ENCODE measurements around the gene MAP3K20. TPM values are rescaled to one million over a fixed set of nuclear protein-coding genes. Genes with fewer than 3 reads are reported as not detected.
"Not testable (repeated sequence)": the region's sequence is repeated elsewhere in the genome, so short reads cannot be mapped to it uniquely, and the experiment has no call there.

Gene MAP3K20
- total RNA-seq, 2 experiments from 2014 or later = 11.4 to 16.1 TPM

- ATAC-seq (no peak), DNase-seq (no peak)
- H3K9me3 Mint-ChIP-seq (ENCODE audit: low read depth) = no peaks in the 10 kb centered on the region
- CTCF ChIA-PET = interaction anchor here (1.4 kb wide), 1 partner anchor 11 kb away, joined by 5 read pairs; no protein-coding TSS in a partner anchor
- no peaks in the 10 kb centered on the region for H3K4me1 Mint-ChIP-seq
- no peak overlapping the region for H3K27ac Mint-ChIP-seq
- no peaks in the 10 kb centered on the region for H3K36me3 Mint-ChIP-seq
- H3K4me3 Mint-ChIP-seq = no peak overlapping the region
- H3K27me3 Mint-ChIP-seq = no peaks in the 10 kb centered on the region
Measured at GRCh38 chr2:173199294-173199693, 123.6 kb downstream of the MAP3K20 start.

DNA sequence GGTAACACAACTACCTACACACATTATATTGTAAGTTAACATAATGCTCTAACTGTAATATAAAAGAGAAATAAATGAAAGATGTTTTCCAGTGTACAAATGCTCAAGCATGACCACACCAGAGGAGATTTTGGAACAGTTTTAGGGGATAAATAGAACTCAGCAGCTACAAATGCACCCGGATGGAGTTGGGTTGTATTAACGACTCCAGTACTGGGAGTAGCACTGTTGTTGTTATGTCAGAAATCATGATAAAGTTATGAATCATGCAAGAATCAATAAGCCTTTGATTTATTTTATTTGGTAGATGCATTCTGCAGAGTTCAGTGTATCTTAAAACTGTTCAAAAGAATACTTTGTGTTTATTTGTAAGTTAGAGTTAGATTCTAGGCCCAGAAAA is 126.9 kb downstream of the MAP3K20 start:
- CTCF ChIA-PET = no interaction called here

GRCh38 chr2:173204316-173204715 is 128.7 kb downstream of the MAP3K20 start:
- CTCF ChIA-PET = no interaction called here
- ATAC-seq (no peak), DNase-seq (no peak)
- H3K27me3 Mint-ChIP-seq = peaks cover 6% of the 10 kb centered on the region
- H3K9me3 Mint-ChIP-seq (ENCODE audit: low read depth) = no peaks in the 10 kb centered on the region
- H3K4me3 Mint-ChIP-seq = no peak overlapping the region
- H3K27ac Mint-ChIP-seq = no peak overlapping the region
- peaks cover 2% of the 10 kb centered on the region for H3K36me3 Mint-ChIP-seq
- no peaks in the 10 kb centered on the region for H3K4me1 Mint-ChIP-seq

More for the DNA sequence above, 126.9 kb downstream of the MAP3K20 start:
- DNase-seq (no peak), ATAC-seq (no peak)
- Mint-ChIP-seq H3K4me1 (no peaks in the 10 kb centered on the region), H3K27ac (no peak overlapping the region), H3K9me3 (ENCODE audit: low read depth) (no peaks in the 10 kb centered on the region), H3K27me3 (peaks cover 4% of the 10 kb centered on the region), H3K4me3 (no peak overlapping the region), H3K36me3 (peaks cover 2% of the 10 kb centered on the region)

- no peaks in the 10 kb centered on the region for H3K4me1 Mint-ChIP-seq
- H3K9me3 Mint-ChIP-seq (ENCODE audit: low read depth) = no peaks in the 10 kb centered on the region
- ATAC-seq (no peak), DNase-seq (no peak)
- H3K36me3 Mint-ChIP-seq = peaks cover 2% of the 10 kb centered on the region
- no peak overlapping the region for H3K4me3 Mint-ChIP-seq
- H3K27ac Mint-ChIP-seq = no peak overlapping the region
- CTCF ChIA-PET = no interaction called here
- peaks cover 6% of the 10 kb centered on the region for H3K27me3 Mint-ChIP-seq
Measured at GRCh38 chr2:173205375-173205774, 129.7 kb downstream of the MAP3K20 start.

DNA sequence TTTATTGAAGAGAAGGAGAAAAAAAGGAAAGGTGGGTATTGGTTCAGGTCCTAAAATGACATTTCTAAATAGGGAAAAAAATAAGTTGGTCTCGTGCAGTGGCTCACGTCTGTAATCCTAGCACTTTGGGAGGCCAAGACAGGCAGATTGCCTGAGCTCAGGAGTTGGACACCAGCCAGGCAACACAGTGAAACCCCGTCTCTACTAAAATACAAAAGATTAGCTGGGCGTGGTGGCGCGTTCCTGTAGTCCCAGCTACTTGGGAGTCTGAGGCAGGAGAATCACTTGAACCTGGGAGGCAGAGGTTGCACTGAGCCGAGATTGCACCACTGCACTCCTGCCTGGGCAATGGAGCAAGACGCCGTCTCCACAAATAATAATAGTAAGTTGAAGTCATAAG is 131.5 kb downstream of the MAP3K20 start:
- not testable (repeated sequence) for H3K27ac Mint-ChIP-seq; H3K36me3 Mint-ChIP-seq; H3K27me3 Mint-ChIP-seq; DNase-seq; H3K4me1 Mint-ChIP-seq; H3K9me3 Mint-ChIP-seq (ENCODE audit: low read depth); ATAC-seq; H3K4me3 Mint-ChIP-seq
- CTCF ChIA-PET = interaction anchor here (9.8 kb wide), 1 partner anchor 180 kb away, joined by 126 read pairs; no protein-coding TSS in a partner anchor

GRCh38 chr2:173210270-173211196 is 134.9 kb downstream of the MAP3K20 start:
- no peaks in the 10 kb centered on the region for H3K9me3 Mint-ChIP-seq (ENCODE audit: low read depth)
- ATAC-seq (peak; percentile 71), DNase-seq (peak; percentile 58)
- CTCF ChIA-PET = interaction anchor here (0.6 to 9.8 kb wide), 22 partner anchors 9 to 244 kb away, joined by 3 to 126 read pairs (median 4); no protein-coding TSS in a partner anchor
- peaks cover 2% of the 10 kb centered on the region for H3K36me3 Mint-ChIP-seq
- H3K4me3 Mint-ChIP-seq = no peak overlapping the region
- no peak overlapping the region for H3K27ac Mint-ChIP-seq
- H3K4me1 Mint-ChIP-seq = no peaks in the 10 kb centered on the region
- H3K27me3 Mint-ChIP-seq = peaks cover 9% of the 10 kb centered on the region

GRCh38 chr2:173213181-173213580 is 137.5 kb downstream of the MAP3K20 start:
- Mint-ChIP-seq H3K27ac (no peak overlapping the region), H3K4me3 (no peak overlapping the region), H3K4me1 (peaks cover under 1% of the 10 kb centered on the region), H3K36me3 (no peaks in the 10 kb centered on the region), H3K9me3 (ENCODE audit: low read depth) (no peaks in the 10 kb centered on the region), H3K27me3 (peaks cover 9% of the 10 kb centered on the region)
- CTCF ChIA-PET = interaction anchor here (9.8 kb wide), 1 partner anchor 186 kb away, joined by 126 read pairs; no protein-coding TSS in a partner anchor
- ATAC-seq (no peak), DNase-seq (no peak)

DNA sequence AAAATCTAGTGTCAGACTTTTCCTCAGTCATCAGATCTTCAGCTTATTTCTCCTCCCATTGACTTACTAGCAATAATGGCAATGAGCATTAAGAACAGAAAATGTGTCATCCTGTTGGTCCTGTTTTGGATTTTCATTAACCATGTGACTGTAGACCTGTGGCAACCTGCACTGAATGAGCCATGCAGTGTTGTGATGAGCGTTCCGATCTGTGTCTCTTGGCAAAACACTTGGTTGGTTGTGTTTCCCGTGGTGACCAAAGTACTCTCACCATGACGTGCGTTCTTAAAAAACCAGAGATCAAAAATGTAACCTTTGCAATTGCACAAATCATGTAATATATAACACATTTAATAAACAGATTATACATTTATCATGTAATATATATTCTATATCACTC is 138.6 kb downstream of the MAP3K20 start:
- ATAC-seq (no peak), DNase-seq (no peak)
- peaks cover 9% of the 10 kb centered on the region for H3K4me1 Mint-ChIP-seq
- no peak overlapping the region for H3K4me3 Mint-ChIP-seq
- H3K9me3 Mint-ChIP-seq (ENCODE audit: low read depth) = no peaks in the 10 kb centered on the region
- H3K36me3 Mint-ChIP-seq = no peaks in the 10 kb centered on the region
- peaks cover 7% of the 10 kb centered on the region for H3K27me3 Mint-ChIP-seq
- H3K27ac Mint-ChIP-seq = no peak overlapping the region
- CTCF ChIA-PET = interaction anchor here (9.8 kb wide), 1 partner anchor 187 kb away, joined by 126 read pairs; no protein-coding TSS in a partner anchor

GRCh38 chr2:173215316-173215715 is 139.7 kb downstream of the MAP3K20 start:
- CTCF ChIA-PET = interaction anchor here (9.8 kb wide), 1 partner anchor 188 kb away, joined by 126 read pairs; no protein-coding TSS in a partner anchor
- DNase-seq (no peak), ATAC-seq (no peak)
- H3K4me1 Mint-ChIP-seq = peaks cover 9% of the 10 kb centered on the region
- H3K9me3 Mint-ChIP-seq (ENCODE audit: low read depth) = no peaks in the 10 kb centered on the region
- no peak overlapping the region for H3K4me3 Mint-ChIP-seq
- H3K27ac Mint-ChIP-seq = no peak overlapping the region
- peaks cover 7% of the 10 kb centered on the region for H3K27me3 Mint-ChIP-seq
- H3K36me3 Mint-ChIP-seq = no peaks in the 10 kb centered on the region

DNA sequence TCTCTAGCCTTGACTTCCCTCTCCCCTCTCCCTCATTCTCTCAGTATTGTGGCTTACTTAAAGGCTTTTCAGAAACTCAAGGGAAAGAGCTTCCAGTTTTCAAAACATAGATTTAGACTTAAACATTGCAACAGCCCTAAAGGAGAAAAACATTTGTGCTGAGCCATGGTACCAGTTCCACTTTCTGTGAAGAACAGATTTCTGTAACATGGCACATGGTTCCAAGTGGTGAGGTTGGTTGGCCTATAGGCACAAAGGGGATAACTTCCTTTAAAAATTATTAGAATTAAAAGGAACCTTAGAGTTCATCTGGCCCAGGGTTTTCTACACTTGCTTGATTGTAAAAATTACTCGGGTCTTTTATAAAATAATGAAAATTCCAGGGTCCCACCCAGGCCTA is 140.4 kb downstream of the MAP3K20 start:
- CTCF ChIA-PET = interaction anchor here (2.0 to 4.6 kb wide), 2 partner anchors 186 to 189 kb away, joined by 4 to 27 read pairs; no protein-coding TSS in a partner anchor
- H3K4me1 Mint-ChIP-seq = peaks cover 9% of the 10 kb centered on the region
- no peaks in the 10 kb centered on the region for H3K9me3 Mint-ChIP-seq (ENCODE audit: low read depth)
- H3K27me3 Mint-ChIP-seq = peaks cover 9% of the 10 kb centered on the region
- peaks cover 2% of the 10 kb centered on the region for H3K36me3 Mint-ChIP-seq
- DNase-seq (no peak), ATAC-seq (no peak)
- H3K4me3 Mint-ChIP-seq = no peak overlapping the region
- H3K27ac Mint-ChIP-seq = no peak overlapping the region

DNA sequence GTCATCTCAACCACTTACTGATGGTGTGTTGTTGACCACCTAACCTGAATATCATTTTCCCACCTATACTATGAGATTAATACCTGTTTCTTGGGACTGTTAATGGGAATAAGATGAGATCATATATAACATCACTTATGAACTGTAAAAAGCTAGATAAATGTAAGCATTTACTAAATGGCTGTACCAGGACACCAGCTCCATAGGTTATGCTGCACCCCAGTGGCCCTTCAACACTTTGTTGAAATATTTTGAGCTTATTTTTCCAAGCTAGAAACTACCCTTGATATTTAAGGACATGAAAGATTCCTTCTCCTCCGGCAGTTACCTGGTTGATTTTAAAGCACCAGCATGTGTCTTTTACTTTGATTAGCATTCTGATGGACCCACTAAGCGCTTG is 141.0 kb downstream of the MAP3K20 start:
- H3K27ac Mint-ChIP-seq = no peak overlapping the region

DNA sequence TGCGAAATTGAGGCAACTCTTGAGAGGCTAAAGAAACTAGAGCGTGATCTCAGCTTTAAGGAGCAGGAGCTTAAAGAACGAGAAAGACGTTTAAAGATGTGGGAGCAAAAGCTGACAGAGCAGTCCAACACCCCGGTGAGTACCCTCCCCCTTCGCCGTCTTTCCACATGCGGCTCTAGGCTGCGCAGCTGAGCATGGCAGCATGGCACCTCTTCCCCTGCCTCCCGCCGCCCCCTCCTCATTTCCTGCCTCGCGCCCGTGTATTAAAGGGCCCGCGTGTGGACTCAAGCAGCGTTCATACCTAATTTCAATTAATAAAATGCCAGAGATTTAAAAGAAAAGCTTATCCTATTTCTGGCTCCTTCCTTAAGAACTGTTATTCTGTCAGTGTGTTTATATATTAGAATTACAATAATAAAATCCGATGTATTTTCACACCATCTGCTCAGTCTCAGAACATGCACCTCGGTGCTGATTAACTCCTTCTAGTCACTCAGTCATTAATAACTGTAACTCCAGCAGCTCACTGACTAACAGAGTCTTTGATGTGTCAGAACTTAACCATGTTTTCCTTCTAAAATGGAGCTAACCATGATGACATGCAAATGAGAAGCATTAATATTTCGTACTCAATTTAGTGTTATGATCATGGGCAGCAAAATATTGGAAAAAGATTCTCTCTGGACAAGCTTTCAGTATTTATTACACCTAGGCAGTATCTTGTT is 141.6 kb downstream of the MAP3K20 start:
- Mint-ChIP-seq H3K27ac (no peak overlapping the region), H3K4me3 (no peak overlapping the region), H3K4me1 (peaks cover 9% of the 10 kb centered on the region), H3K9me3 (ENCODE audit: low read depth) (no peaks in the 10 kb centered on the region), H3K27me3 (peaks cover 9% of the 10 kb centered on the region), H3K36me3 (peaks cover 2% of the 10 kb centered on the region)
- CTCF ChIA-PET = interaction anchor here (2.0 to 4.6 kb wide), 3 partner anchors 25 to 190 kb away, joined by 4 to 27 read pairs (median 5); no protein-coding TSS in a partner anchor
- ATAC-seq (no peak), DNase-seq (no peak)

More for the DNA sequence above, 141.0 kb downstream of the MAP3K20 start:
- peaks cover 9% of the 10 kb centered on the region for H3K4me1 Mint-ChIP-seq
- CTCF ChIA-PET = interaction anchor here (2.0 to 4.6 kb wide), 3 partner anchors 26 to 189 kb away, joined by 4 to 27 read pairs (median 5); no protein-coding TSS in a partner anchor
- H3K9me3 Mint-ChIP-seq (ENCODE audit: low read depth) = no peaks in the 10 kb centered on the region
- no peak for DNase-seq
- no peak overlapping the region for H3K4me3 Mint-ChIP-seq
- H3K27me3 Mint-ChIP-seq = peaks cover 9% of the 10 kb centered on the region
- ATAC-seq = no peak
- peaks cover 2% of the 10 kb centered on the region for H3K36me3 Mint-ChIP-seq
